ENCODE results near the gene RASSF5.

RASSF5 gene

DNA sequence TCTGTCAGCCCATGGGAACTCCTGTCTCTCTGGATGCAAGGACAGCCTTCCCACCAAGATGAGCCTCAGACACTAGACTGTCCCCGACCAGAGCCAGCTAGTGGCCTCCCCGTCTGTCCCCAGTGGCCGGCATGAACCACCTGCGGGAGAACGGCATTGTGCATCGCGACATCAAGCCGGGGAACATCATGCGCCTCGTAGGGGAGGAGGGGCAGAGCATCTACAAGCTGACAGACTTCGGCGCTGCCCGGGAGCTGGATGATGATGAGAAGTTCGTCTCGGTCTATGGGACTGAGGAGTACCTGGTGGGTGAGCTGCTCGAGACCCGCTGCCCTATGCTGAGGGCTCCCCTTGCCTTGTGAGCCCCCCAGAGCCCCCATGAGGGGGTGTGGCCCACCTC lies 31.3 kb upstream of the RASSF5 start:
- H3K4me2 ChIP-seq (ENCODE audit: low read length) = no peak overlapping the region
- TF ChIP-seq EZH2phosphoT487 (IDR thresholded peaks at IDR 0.05; ENCODE audit: borderline replicate concordance, low read length) = no peak
- TF ChIP-seq, protein P1, sequence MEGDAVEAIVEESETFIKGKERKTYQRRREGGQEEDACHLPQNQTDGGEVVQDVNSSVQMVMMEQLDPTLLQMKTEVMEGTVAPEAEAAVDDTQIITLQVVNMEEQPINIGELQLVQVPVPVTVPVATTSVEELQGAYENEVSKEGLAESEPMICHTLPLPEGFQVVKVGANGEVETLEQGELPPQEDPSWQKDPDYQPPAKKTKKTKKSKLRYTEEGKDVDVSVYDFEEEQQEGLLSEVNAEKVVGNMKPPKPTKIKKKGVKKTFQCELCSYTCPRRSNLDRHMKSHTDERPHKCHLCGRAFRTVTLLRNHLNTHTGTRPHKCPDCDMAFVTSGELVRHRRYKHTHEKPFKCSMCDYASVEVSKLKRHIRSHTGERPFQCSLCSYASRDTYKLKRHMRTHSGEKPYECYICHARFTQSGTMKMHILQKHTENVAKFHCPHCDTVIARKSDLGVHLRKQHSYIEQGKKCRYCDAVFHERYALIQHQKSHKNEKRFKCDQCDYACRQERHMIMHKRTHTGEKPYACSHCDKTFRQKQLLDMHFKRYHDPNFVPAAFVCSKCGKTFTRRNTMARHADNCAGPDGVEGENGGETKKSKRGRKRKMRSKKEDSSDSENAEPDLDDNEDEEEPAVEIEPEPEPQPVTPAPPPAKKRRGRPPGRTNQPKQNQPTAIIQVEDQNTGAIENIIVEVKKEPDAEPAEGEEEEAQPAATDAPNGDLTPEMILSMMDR (IDR thresholded peaks at IDR 0.05; ENCODE audit: low read depth, low read length, poor library complexity, severe bottlenecking) = no peak
- H4K20me1 ChIP-seq (ENCODE audit: control insufficient read depth, insufficient read depth, low read depth, low read length) = no peaks in the 10 kb centered on the region; the same call in 1 of the 2 replicates
- H3K4me1 ChIP-seq (ENCODE audit: control insufficient read depth, low read length) = peaks cover 21% of the 10 kb centered on the region
- no peaks in the 10 kb centered on the region for H3K79me2 ChIP-seq (ENCODE audit: control insufficient read depth, low read length)
- H3K36me3 ChIP-seq (ENCODE audit: control insufficient read depth, low read length) = peaks cover 40% of the 10 kb centered on the region
- no peaks in the 10 kb centered on the region for H3K9me3 ChIP-seq (ENCODE audit: control insufficient read depth, insufficient read depth, low read length)
- no peak overlapping the region for H3K4me3 ChIP-seq (ENCODE audit: low read length)
- no peaks in the 10 kb centered on the region for H3K27me3 ChIP-seq (ENCODE audit: control insufficient read depth, low read length)
- no peaks in the 10 kb centered on the region for H3K9me2 ChIP-seq (replicated peaks; ENCODE audit: control insufficient read depth, low read length)
- H3F3A ChIP-seq (ENCODE audit: control insufficient read depth, insufficient read depth) = 0 out of 2 replicates have a peak, but pooled peaks cover 3% of the 10 kb centered on the region
- H3K27ac ChIP-seq (ENCODE audit: low read depth, low read length) = no peak overlapping the region

DNA sequence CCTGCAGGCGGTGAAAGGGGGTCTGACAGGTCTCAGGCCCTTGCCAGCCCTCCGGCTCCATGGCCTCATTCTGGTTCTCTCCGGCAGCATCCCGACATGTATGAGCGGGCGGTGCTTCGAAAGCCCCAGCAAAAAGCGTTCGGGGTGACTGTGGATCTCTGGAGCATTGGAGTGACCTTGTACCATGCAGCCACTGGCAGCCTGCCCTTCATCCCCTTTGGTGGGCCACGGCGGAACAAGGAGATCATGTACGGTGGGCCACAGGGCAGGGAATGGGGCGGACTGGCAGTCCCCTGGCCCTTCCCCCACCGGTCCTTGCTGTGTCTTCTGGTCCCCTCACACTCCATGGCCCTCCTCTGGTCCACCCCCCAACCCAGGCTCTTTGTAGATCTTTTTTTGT lies 30.7 kb upstream of the RASSF5 start:
- H3K27me3 ChIP-seq (ENCODE audit: control insufficient read depth, low read length) = no peaks in the 10 kb centered on the region
- no peak overlapping the region for H3K4me3 ChIP-seq (ENCODE audit: low read length)
- no peak for TF ChIP-seq EZH2phosphoT487 (IDR thresholded peaks at IDR 0.05; ENCODE audit: borderline replicate concordance, low read length)
- TF ChIP-seq, protein P1 (IDR thresholded peaks at IDR 0.05; ENCODE audit: low read depth, low read length, poor library complexity, severe bottlenecking) = no peak
- no peak overlapping the region for H3K4me2 ChIP-seq (ENCODE audit: low read length)
- no peaks in the 10 kb centered on the region for H3K9me3 ChIP-seq (ENCODE audit: control insufficient read depth, insufficient read depth, low read length)
- H3K4me1 ChIP-seq (ENCODE audit: control insufficient read depth, low read length) = peaks cover 16% of the 10 kb centered on the region
- no peaks in the 10 kb centered on the region for H3K9me2 ChIP-seq (replicated peaks; ENCODE audit: control insufficient read depth, low read length)
- H3K79me2 ChIP-seq (ENCODE audit: control insufficient read depth, low read length) = no peaks in the 10 kb centered on the region
- H3K27ac ChIP-seq (ENCODE audit: low read depth, low read length) = no peak overlapping the region
- 0 out of 2 replicates have a peak, but pooled peaks cover under 1% of the 10 kb centered on the region for H3F3A ChIP-seq (ENCODE audit: control insufficient read depth, insufficient read depth)
- H3K36me3 ChIP-seq (ENCODE audit: control insufficient read depth, low read length) = peaks cover 40% of the 10 kb centered on the region
- H4K20me1 ChIP-seq (ENCODE audit: control insufficient read depth, insufficient read depth, low read depth, low read length) = no peaks in the 10 kb centered on the region; the same call in 1 of the 2 replicates

DNA sequence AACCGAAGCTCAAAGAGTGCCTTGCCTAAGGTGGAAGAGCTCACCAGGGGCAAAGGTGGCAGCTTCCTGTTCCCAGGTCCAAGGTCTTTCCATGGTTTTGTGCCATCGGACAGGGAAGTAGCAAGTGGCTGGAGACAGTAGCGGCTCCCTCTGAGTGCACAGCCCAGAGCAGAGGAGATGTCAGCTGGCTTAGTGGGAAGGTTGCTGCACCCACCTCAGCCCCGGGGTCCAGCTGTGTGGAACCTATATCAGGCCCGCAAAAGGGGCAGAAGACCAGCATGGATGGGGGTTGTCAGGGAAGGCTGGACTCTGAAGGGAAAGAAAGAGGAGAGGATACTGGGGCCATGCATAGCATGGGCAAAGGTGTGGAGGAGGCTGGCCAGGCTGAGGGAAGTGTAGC lies 30.2 kb upstream of the RASSF5 start:
- H4K20me1 ChIP-seq (ENCODE audit: control insufficient read depth, insufficient read depth, low read depth, low read length) = no peaks in the 10 kb centered on the region; the same call in 1 of the 2 replicates
- no peaks in the 10 kb centered on the region for H3K79me2 ChIP-seq (ENCODE audit: control insufficient read depth, low read length)
- no peak overlapping the region for H3K4me3 ChIP-seq (ENCODE audit: low read length)
- no peaks in the 10 kb centered on the region for H3K9me3 ChIP-seq (ENCODE audit: control insufficient read depth, insufficient read depth, low read length)
- no peaks in the 10 kb centered on the region for H3K27me3 ChIP-seq (ENCODE audit: control insufficient read depth, low read length)
- no peaks in the 10 kb centered on the region for H3F3A ChIP-seq (ENCODE audit: control insufficient read depth, insufficient read depth)
- peaks cover 40% of the 10 kb centered on the region for H3K36me3 ChIP-seq (ENCODE audit: control insufficient read depth, low read length)
- no peak overlapping the region for H3K4me2 ChIP-seq (ENCODE audit: low read length)
- H3K4me1 ChIP-seq (ENCODE audit: control insufficient read depth, low read length) = peaks cover 11% of the 10 kb centered on the region
- H3K27ac ChIP-seq (ENCODE audit: low read depth, low read length) = no peak overlapping the region
- no peak for TF ChIP-seq EZH2phosphoT487 (IDR thresholded peaks at IDR 0.05; ENCODE audit: borderline replicate concordance, low read length)
- TF ChIP-seq, protein P1 (IDR thresholded peaks at IDR 0.05; ENCODE audit: low read depth, low read length, poor library complexity, severe bottlenecking) = no peak
- no peaks in the 10 kb centered on the region for H3K9me2 ChIP-seq (replicated peaks; ENCODE audit: control insufficient read depth, low read length)

Measured in DOHH2 (cell line).